HG03439 (cell line): ENCODE results near the gene G3BP2.
"Not testable (repeated sequence)": the region's sequence is repeated elsewhere in the genome, so short reads cannot be mapped to it uniquely, and the experiment has no call there.

Experiments
- ATAC-seq: cut with Tn5 transposase; IDR thresholded peaks from one replicate; pipeline ENCODE4 v1.9.1; 2021; ENCODE audit warnings: mild to moderate bottlenecking, moderate library complexity; ENCODE audit not compliant: unreplicated experiment

G3BP2 gene

DNA sequence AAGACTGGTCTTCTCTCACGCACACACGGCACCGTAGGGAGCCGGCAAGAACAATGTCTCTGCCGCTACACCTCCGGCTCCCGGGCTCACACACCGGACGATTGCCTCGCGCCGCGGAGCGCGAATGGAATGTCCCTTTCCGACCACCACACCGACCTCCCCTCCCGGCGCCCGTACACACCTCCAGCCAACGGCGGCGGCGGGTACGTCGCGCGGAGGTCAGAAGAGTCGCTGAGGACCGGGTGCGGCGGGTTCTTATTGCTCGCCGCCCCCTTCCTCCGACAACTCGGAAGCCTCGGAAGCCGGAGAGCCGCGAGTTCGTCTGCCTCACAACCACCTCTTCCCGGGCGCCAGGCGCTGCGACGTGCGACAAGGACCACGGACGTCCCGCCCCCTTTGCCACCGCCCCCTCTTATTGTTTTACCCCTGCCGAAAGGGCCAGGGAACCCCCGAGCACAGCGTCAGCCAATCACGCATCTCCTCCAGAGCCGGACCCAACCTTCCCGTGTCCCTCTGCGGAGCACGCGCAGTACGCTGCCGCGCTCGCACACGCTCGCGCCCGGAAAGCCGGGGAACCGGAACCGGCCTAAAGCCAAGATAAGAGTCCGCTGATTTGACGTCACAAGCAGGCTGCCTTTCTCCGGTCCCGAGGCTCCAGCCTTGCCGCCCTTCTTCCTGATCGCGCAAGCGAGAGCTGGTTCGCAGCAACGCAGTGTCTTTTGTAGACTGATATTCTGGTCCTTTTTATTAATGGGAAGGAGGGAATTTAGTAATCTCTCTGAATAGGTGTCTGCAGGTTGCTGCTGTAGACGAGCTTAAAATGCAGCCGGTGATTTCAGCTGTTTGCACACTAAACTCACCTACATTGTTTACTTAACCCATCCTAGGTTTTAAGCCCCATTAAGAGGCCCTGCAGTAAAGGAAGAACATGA lies at the start of gene G3BP2:
TSS of gene G3BP2 (minus strand) at position 385 of the 932 bp plus-strand sequence. CDS start 11,386 bp downstream, outside the sequence.
- peak; percentile 94 for ATAC-seq

GRCh38 chr4:75722417-75722816 lies 49.2 kb upstream of the G3BP2 start:
- ATAC-seq = no peak

DNA sequence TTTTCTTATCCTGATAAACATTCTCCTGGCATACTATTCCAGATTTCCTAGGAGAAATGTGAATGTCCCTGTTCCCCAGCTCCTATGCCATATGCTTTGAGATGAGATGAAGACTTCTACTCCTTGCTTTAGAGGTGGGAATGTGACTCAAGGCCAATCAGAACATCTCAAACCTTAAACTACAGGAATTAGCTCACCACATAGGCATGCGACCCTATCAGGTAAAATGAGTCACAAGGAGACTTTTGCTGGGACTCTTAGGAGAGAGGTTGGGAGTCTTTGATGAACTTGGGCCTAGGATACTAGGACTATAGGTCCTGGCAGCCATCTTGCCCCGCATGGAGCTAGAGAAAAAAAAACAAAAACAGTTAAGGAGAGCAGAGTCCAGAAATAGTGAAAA lies 45.3 kb upstream of the G3BP2 start:
- no peak for ATAC-seq

GRCh38 chr4:75717408-75717807 lies 44.2 kb upstream of the G3BP2 start:
- no peak for ATAC-seq

DNA sequence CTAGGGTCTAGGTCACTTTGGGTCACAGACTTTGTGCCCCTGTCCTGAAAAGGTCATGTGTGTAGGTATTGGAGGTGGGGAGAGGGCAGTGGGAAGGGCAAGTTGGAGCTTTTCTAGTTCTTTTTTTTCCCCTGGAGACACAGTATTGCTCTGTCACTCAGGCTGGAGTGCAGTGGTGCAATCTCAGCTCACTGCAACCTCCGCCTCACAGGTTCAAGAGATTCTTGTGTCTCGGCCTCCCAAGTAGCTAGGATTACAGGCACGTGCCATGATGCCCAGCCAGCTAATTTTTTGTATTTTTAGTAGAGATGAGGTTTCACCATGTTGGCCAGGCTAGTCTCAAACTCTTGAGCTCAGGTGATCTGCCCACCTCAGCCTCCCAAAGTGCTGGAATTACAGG lies 42.8 kb upstream of the G3BP2 start:
- not testable (repeated sequence) for ATAC-seq

DNA sequence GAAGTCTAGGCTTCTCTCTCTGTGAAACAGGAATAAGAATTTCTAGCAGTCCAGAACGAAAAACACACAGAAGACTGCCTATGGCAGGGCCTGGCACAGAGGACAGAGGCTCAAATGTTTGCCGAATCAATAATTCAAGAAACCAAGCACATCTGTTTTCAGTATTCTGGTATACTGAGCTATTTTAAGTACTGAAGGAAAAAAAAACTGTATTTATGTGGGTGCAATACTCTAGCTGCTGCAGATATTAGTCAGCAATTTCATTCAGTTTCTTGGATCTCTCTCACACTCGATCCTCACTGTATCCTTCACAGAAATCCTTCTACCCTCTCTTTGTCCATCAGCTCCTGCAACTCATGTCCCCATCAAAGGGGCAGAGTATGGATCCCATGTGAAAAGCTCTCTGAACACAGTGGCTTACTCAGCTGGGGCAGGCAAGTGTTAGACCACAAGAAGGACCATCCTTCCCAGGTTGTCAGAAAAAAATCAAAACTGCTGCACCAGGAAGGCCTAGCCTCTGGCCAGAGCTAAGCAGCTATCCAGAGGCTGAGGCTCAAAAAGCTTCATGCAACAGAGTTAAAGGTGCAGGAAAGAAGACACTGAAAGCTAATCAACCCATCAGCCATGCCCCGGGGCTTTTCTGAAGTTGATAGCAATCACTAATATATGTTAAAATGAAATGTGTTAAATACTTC lies 42.0 kb upstream of the G3BP2 start:
- ATAC-seq = no peak

DNA sequence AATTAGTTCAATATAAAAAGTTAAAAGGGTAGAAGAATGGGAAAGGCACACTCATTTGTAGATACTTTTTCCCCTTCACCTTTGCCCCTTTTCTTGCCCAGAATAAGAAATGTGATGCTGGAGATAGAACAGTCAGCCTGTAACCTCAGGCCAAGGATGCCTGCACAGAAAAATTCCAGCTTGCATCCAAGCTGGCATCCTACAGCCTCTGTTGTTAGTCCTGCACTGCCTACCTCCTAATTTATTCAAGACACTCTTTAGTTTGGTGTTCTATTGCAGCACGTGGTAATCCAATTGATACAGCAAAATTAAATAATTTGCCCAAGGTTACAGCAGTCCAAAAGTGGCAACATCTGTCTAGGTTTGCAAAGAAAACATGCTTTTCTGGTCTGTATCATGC lies 41.5 kb upstream of the G3BP2 start:
- no peak for ATAC-seq

DNA sequence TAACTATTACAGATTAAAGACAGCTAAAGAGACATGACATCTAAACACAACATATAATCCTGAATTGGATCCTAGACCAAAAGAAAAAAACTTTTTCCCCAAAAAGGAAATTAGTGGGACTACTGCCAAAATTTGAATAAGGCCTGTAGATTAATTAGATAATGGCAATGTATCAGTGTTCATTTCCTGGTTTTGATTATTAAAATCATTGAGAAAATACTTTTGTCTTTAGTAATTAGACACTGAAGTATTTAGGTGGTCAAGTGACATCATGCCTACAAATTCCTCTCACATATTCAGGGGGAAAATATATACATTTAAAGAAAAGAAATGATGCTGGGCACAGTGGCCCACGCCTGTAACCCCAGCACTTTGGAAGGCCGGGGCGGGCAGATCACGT lies 40.8 kb upstream of the G3BP2 start:
- no peak for ATAC-seq

- ATAC-seq = no peak
Measured at GRCh38 chr4:75710246-75710645, 37.0 kb upstream of the G3BP2 start.

GRCh38 chr4:75708218-75708691 lies 35.0 kb upstream of the G3BP2 start:
- ATAC-seq = no peak

GRCh38 chr4:75705198-75705977 lies 32.2 kb upstream of the G3BP2 start:
- no peak for ATAC-seq

GRCh38 chr4:75702919-75703411 lies 29.8 kb upstream of the G3BP2 start:
- no peak for ATAC-seq

GRCh38 chr4:75699299-75699698 lies 26.1 kb upstream of the G3BP2 start:
- ATAC-seq = peak; percentile 14

- peak; percentile 34 for ATAC-seq
Measured at GRCh38 chr4:75698963-75699228, 25.7 kb upstream of the G3BP2 start.

DNA sequence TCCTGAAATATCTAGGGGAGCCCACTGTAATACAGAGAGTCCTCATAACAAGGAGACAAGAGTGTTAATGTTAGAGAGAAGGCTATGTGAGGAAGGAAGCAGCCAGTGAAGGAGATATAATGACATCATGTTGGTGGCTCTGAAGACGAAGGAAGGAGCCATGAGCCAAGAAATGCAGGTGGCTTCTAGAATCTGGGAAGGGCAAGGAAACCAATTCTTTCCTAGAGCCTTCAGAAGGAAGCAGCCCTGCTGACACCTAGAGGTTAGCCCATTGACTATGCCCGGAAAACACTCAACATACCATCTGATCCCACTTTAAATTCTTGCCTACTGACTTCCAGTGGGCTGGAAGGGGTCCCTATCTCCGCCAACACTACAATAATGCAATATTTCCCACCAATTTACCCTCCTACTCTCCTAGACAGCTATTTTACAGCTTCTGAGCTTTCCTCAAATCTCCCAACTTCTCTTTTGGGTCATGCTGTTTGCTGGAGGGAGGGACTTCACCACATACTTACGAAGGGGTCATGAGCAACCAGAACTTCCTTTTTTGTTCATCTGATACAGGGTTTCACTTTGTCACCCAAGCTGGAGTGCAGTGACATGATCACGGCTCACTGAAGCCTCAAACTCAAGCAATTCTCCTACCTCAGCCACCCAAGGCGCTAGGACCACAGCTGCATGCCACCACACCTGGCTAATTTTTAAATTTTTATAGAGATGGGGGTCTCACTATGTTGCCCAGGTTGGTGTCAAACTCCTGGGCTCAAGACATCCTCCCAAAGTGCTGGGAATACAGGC lies 25.2 kb upstream of the G3BP2 start:
- ATAC-seq = peak; percentile 95

DNA sequence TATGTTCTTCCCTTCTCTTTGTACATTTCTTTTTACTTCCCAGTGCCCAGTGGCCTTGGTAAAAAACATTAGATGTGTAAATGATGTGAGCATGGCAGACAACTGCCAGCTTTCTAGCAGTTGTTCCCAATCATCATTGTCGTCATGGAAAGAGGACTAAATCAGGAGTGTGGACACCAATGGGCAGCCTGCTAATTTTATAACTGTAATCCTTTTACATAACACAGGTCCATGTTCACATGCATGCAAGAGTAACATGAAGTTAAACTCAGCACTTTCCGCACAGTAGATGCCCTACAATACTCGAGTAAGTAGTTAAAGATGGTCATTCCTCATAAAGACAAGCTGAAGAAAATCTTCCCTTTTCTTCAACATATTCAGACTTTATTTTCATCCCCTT lies 23.4 kb upstream of the G3BP2 start:
- ATAC-seq = no peak

- no peak for ATAC-seq
Measured at GRCh38 chr4:75696071-75696470, 22.9 kb upstream of the G3BP2 start.

DNA sequence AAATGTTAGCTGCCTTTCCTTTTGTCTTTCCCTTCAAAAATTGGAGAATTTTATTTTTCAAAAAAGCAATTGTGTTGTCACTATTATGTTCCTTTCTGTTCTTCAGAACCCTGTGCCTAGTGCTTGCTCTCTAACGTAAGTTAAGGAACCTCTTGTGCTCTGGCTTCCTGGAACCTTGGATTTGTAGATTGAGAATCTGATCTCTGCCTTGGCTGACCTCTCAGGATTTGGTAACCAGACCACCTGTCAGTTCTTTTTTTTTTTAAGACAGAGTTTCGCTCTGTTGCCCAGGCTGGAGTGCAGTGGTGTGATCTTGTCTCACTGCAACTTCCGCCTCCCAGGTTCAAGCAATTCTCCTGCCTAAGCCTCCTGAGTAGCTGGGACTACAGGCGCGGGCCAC lies 18.9 kb upstream of the G3BP2 start:
- not testable (repeated sequence) for ATAC-seq

GRCh38 chr4:75687125-75687524 lies 13.9 kb upstream of the G3BP2 start:
- not testable (repeated sequence) for ATAC-seq

GRCh38 chr4:75686346-75686745 lies 13.1 kb upstream of the G3BP2 start:
- no peak for ATAC-seq
